GM23338 (cell line): ENCODE results near the gene KIAA0232. TPM values are rescaled to one million over a fixed set of nuclear protein-coding genes. Genes with fewer than 3 reads are reported as not detected.

Experiments
- ATAC-seq: fragments of 200-7000 bp; cut with Tn5 transposase; 3 replicates; pipeline ENCODE4 v1.9.1; 2020
- DNase-seq: peaks from one replicate; pipeline ENCODE4 v3.0.0-alpha.2; 2015; ENCODE audit warnings: low spot score
- H2AFZ ChIP-seq: fragments of 200-600 bp; sonication (generic); 2 replicates; pipeline ENCODE4 v1.8.0; 2016; ENCODE audit warnings: antibody characterized with exemption, mild to moderate bottlenecking, moderate library complexity
- H3F3A ChIP-seq: fragments of 200-600 bp; sonication (generic); replicated peaks from 2 replicates; pipeline ENCODE4 v1.8.0; 2017; ENCODE audit warnings: antibody characterized with exemption, mixed run types, low read depth
- H3K27ac ChIP-seq: fragments of 200-600 bp; sonication (generic); 2 replicates; pipeline ENCODE4 v1.6.1; 2016; ENCODE audit warnings: low read depth
- H3K27me3 ChIP-seq: fragments of 200-600 bp; sonication (generic); 2 replicates; pipeline ENCODE4 v1.8.0; 2016; ENCODE audit warnings: mild to moderate bottlenecking, mixed run types, moderate library complexity; ENCODE audit not compliant: insufficient read depth
- H3K36me3 ChIP-seq: fragments of 200-600 bp; sonication (generic); 2 replicates; pipeline ENCODE4 v1.8.0; 2016; ENCODE audit warnings: mild to moderate bottlenecking; ENCODE audit not compliant: insufficient read depth
- H3K4me1 ChIP-seq: fragments of 200-600 bp; sonication (generic); 2 replicates; pipeline ENCODE4 v1.8.0; 2016; ENCODE audit warnings: mild to moderate bottlenecking, moderate library complexity; ENCODE audit not compliant: insufficient read depth
- H3K4me2 ChIP-seq: fragments of 200-600 bp; sonication (generic); 2 replicates; pipeline ENCODE4 v1.7.1; 2017; ENCODE audit warnings: mixed run types
- H3K4me3 ChIP-seq: fragments of 200-600 bp; sonication (generic); 2 replicates; pipeline ENCODE4 v1.6.1; 2016; ENCODE audit warnings: mixed run types
- H3K79me2 ChIP-seq: fragments of 200-600 bp; sonication (generic); replicated peaks from 2 replicates; pipeline ENCODE4 v1.8.0; 2017; ENCODE audit warnings: mild to moderate bottlenecking; ENCODE audit not compliant: insufficient read depth
- H3K9me2 ChIP-seq: fragments of 200-600 bp; sonication (generic); 2 replicates; pipeline ENCODE4 v1.8.0; 2017; ENCODE audit not compliant: insufficient read depth
- H4K20me1 ChIP-seq: fragments of 200-600 bp; sonication (generic); replicated peaks from 2 replicates; pipeline ENCODE4 v1.8.0; 2017; ENCODE audit warnings: mild to moderate bottlenecking; ENCODE audit not compliant: insufficient read depth
- H3K27ac Mint-ChIP-seq: 2 replicates; pipeline ENCODE4 v1.8.0; 2020; ENCODE audit warnings: inconsistent platforms, mild to moderate bottlenecking, moderate library complexity, mixed read lengths
- H3K27me3 Mint-ChIP-seq: 3 replicates; pipeline ENCODE4 v1.8.0; 2022; ENCODE audit warnings: low read depth, mild to moderate bottlenecking, moderate library complexity, mixed read lengths, inconsistent platforms; ENCODE audit not compliant: insufficient read depth, poor library complexity
- H3K36me3 Mint-ChIP-seq: 3 replicates; pipeline ENCODE4 v1.8.0; 2021; ENCODE audit warnings: low read depth, mild to moderate bottlenecking, inconsistent platforms, moderate library complexity, mixed read lengths
- H3K4me1 Mint-ChIP-seq: 3 replicates; pipeline ENCODE4 v1.8.0; 2020; ENCODE audit warnings: mild to moderate bottlenecking, inconsistent platforms, mixed read lengths
- H3K4me3 Mint-ChIP-seq: 3 replicates; pipeline ENCODE4 v1.8.0; 2021; ENCODE audit warnings: moderate library complexity, mild to moderate bottlenecking, inconsistent platforms, mixed read lengths
- H3K9me3 Mint-ChIP-seq: 3 replicates; pipeline ENCODE4 v1.8.0; 2020; ENCODE audit warnings: moderate library complexity, mild to moderate bottlenecking, inconsistent platforms, mixed read lengths
- CTCF ChIP-seq, 2 experiments: fragments of 200-600 bp in 1 of 2; sonication (generic) in 1 of 2; conservative IDR thresholded peaks; 2 replicates each; pipeline versions ENCODE4 v1.5.1 to v1.6.1; 2016 to 2017; ENCODE audit warnings: antibody characterized with exemption in 2 of 2, low read depth in 2 of 2, mild to moderate bottlenecking in 2 of 2, moderate library complexity in 1 of 2
- ETS1 ChIP-seq: IDR thresholded peaks from 2 replicates; pipeline ENCODE4 v1.6.1; 2016; ENCODE audit warnings: antibody characterized with exemption
- EZH2 ChIP-seq: fragments of 200-600 bp; sonication (generic); IDR thresholded peaks from one replicate; pipeline ENCODE4 v1.8.0; 2017; ENCODE audit warnings: antibody characterized with exemption, mild to moderate bottlenecking, low read depth; ENCODE audit not compliant: unreplicated experiment
- EZH2phosphoT487 ChIP-seq: fragments of 200-600 bp; sonication (generic); IDR thresholded peaks from one replicate; pipeline ENCODE4 v1.8.1; 2018; ENCODE audit warnings: antibody characterized with exemption; ENCODE audit not compliant: unreplicated experiment
- JUNB ChIP-seq: IDR thresholded peaks from one replicate; pipeline ENCODE4 v1.6.1; 2016; ENCODE audit warnings: antibody characterized with exemption; ENCODE audit not compliant: unreplicated experiment
- NANOG ChIP-seq: IDR thresholded peaks from 2 replicates; pipeline ENCODE4 v1.6.1; 2016; ENCODE audit warnings: antibody characterized with exemption, borderline replicate concordance
- POLR2AphosphoS5 ChIP-seq: IDR thresholded peaks from 2 replicates; pipeline ENCODE4 v1.6.1; 2016; ENCODE audit warnings: antibody characterized with exemption, low read depth
- REST ChIP-seq: IDR thresholded peaks from one replicate; pipeline ENCODE4 v1.6.1; 2018; ENCODE audit warnings: antibody characterized with exemption; ENCODE audit not compliant: unreplicated experiment
- ZNF114 ChIP-seq: fragments of 250-450 bp; sonication (Bioruptor Pico); IDR thresholded peaks from 2 replicates; pipeline ENCODE4 v1.5.0; 2020; ENCODE audit warnings: mild to moderate bottlenecking, moderate library complexity
- ZNF331 ChIP-seq: fragments of 250-450 bp; sonication (Bioruptor Pico); IDR thresholded peaks from 2 replicates; pipeline ENCODE4 v1.5.0; 2020; ENCODE audit warnings: low read depth, mild to moderate bottlenecking, moderate library complexity
- polyA plus RNA-seq: library from polyadenylated mRNA; unstranded; fragments of >200 nt; fragmentation: Nextera tagmentation; extraction: Ambion mirVana; gene quantifications from 2 replicates; pipeline ENCODE4 v1.2.1, GENCODE V29; 2016
- total RNA-seq: library from RNA; depleted of rRNA; stranded (reverse); fragments of >200 nt; shearing (Covaris generic); gene quantifications from 2 replicates; pipeline ENCODE4 v1.2.3, GENCODE V29; 2014

Gene KIAA0232
- total and polyA plus RNA-seq, 2 experiments from 2014 or later: 14.3 to 34.9 TPM

- TF ChIP-seq ETS1 (no peak), REST (no peak), ZNF331 (CRISPR knock-in tag) (no peak), EZH2phosphoT487 (no peak), JUNB (no peak), EZH2 (no peak)
Observed at GRCh38 chr4:6750286-6751221, 32.0 kb upstream of the KIAA0232 start (continued).

GRCh38 chr4:6751611-6752485 lies 30.7 kb upstream of the KIAA0232 start:
- Mint-ChIP-seq H3K4me1 (peaks cover 4% of the 10 kb centered on the region; the same call in 2 of the 3 replicates), H3K9me3 (no peaks in the 10 kb centered on the region; the same call in 2 of the 3 replicates), H3K4me3 (no peak overlapping the region), H3K27me3 (no peaks in the 10 kb centered on the region), H3K27ac (no peak overlapping the region), H3K36me3 (no peaks in the 10 kb centered on the region)
- H3K27ac ChIP-seq: no peak overlapping the region
- H3K27me3 ChIP-seq: no peaks in the 10 kb centered on the region
- no peak overlapping the region for H3K4me2 ChIP-seq
- peak; percentile 55 for ATAC-seq
- H3F3A ChIP-seq: no peaks in the 10 kb centered on the region
- H3K4me1 ChIP-seq: no peaks in the 10 kb centered on the region
- no peak for DNase-seq
- no peaks in the 10 kb centered on the region for H3K79me2 ChIP-seq
- no peaks in the 10 kb centered on the region for H3K9me2 ChIP-seq
- H3K36me3 ChIP-seq: no peaks in the 10 kb centered on the region
- no peak overlapping the region for H3K4me3 ChIP-seq
- H4K20me1 ChIP-seq: no peaks in the 10 kb centered on the region
- peak overlapping the region; percentile 70; the same call in 1 of the 2 replicates for H2AFZ ChIP-seq
- TF ChIP-seq REST (no peak), POLR2AphosphoS5 (no peak), ZNF114 (CRISPR knock-in tag) (no peak), JUNB (no peak), CTCF (conservative IDR thresholded peaks at IDR 0.05; ENCODE audit: low read depth in 2 of 2) (no peak), NANOG (no peak)
